H1 (cell line): ENCODE results near the gene USP12. TPM values are rescaled to one million over a fixed set of nuclear protein-coding genes. Genes with fewer than 3 reads are reported as not detected.

ENCODE experiments used
- CTCF ChIA-PET: fragments of 300-600 bp; sonication (Branson Sonifier 250); formaldehyde crosslinking; loops from one replicate; lab custom pipeline; 2021; ENCODE audit not compliant: partially characterized antibody; lab: Charles Lee
- POLR2A ChIA-PET: fragments of 300-600 bp; sonication (Branson Sonifier 250); formaldehyde crosslinking; loops from one replicate; lab custom pipeline; 2021; ENCODE audit warnings: inconsistent platforms; ENCODE audit not compliant: partially characterized antibody; lab: Charles Lee
- DNase-seq, 2 experiments: peaks; one replicate each; pipeline versions ENCODE4 v3.0.0 to v3.0.0-alpha.2; 2010 to 2022; ENCODE audit warnings: low spot score in 2 of 2, low read depth in 1 of 2, mixed read lengths in 1 of 2
- FAIRE-seq: peaks from 2 replicates; lab custom pipeline; 2011; peaks lifted over from hg19 to GRCh38; lab: Jason Lieb, UNC
- H2AFZ ChIP-seq: 2 replicates; pipeline ENCODE4 v1.8.1; 2012; ENCODE audit warnings: low read length, inconsistent platforms
- H2AK5ac ChIP-seq: 2 replicates; pipeline ENCODE4 v1.6.1; 2013; ENCODE audit warnings: low read depth, low read length
- H2BK120ac ChIP-seq: replicated peaks from 2 replicates; pipeline ENCODE3; 2013; ENCODE audit warnings: low read depth, low read length, inconsistent platforms
- H2BK12ac ChIP-seq: 2 replicates; pipeline ENCODE4 v1.6.1; 2013; ENCODE audit warnings: low read depth, low read length
- H2BK15ac ChIP-seq: 2 replicates; pipeline ENCODE4 v1.6.1; 2013; ENCODE audit warnings: low read length
- H2BK20ac ChIP-seq: 2 replicates; pipeline ENCODE4 v1.6.1; 2013; ENCODE audit warnings: low read length
- H2BK5ac ChIP-seq: 2 replicates; pipeline ENCODE4 v1.6.1; 2013; ENCODE audit warnings: low read depth, low read length
- H3K14ac ChIP-seq: 2 replicates; pipeline ENCODE4 v1.6.1; 2013; ENCODE audit warnings: inconsistent platforms; ENCODE audit not compliant: insufficient read length
- H3K18ac ChIP-seq: 2 replicates; pipeline ENCODE4 v1.6.1; 2013; ENCODE audit warnings: low read length; ENCODE audit errors: extremely low read depth
- H3K23ac ChIP-seq: 2 replicates; pipeline ENCODE4 v1.6.1; 2013; ENCODE audit warnings: inconsistent platforms; ENCODE audit not compliant: insufficient read length
- H3K23me2 ChIP-seq: 2 replicates; pipeline ENCODE4 v1.6.1; 2013; ENCODE audit warnings: low read depth, low read length
- H3K27ac ChIP-seq: 2 replicates; pipeline ENCODE4 v1.6.1; 2011; ENCODE audit warnings: low read depth, low read length, inconsistent platforms
- H3K27me3 ChIP-seq, 4 experiments: replicated peaks in 1 of 4; 1 replicate in 1 of 4; 2 replicates in 3 of 4; pipeline versions ENCODE4 v1.6.1 to v1.8.1; 2011 to 2013; ENCODE audit warnings: low read length in 3 of 4, mild to moderate bottlenecking in 3 of 4, inconsistent platforms in 2 of 4, mixed read lengths in 2 of 4, moderate library complexity in 1 of 4; ENCODE audit not compliant: control insufficient read depth in 3 of 4, insufficient read depth in 3 of 4; ENCODE audit errors: extremely low read depth in 1 of 4
- H3K36me3 ChIP-seq, 4 experiments: 2 replicates each; pipeline versions ENCODE4 v1.6.1 to v1.8.1; 2011 to 2013; ENCODE audit warnings: mild to moderate bottlenecking in 4 of 4, low read length in 3 of 4, moderate library complexity in 2 of 4, control low read depth in 1 of 4, inconsistent platforms in 1 of 4; ENCODE audit not compliant: insufficient read depth in 4 of 4, control insufficient read depth in 2 of 4
- H3K4ac ChIP-seq: replicated peaks from 2 replicates; pipeline ENCODE3; 2013; ENCODE audit warnings: low read length, low read depth, mixed read lengths, inconsistent platforms; ENCODE audit not compliant: insufficient read length
- H3K4me1 ChIP-seq, 4 experiments: replicated peaks in 1 of 4; 1 replicate in 1 of 4; 2 replicates in 3 of 4; pipeline versions ENCODE4 v1.6.1 to v1.8.1; 2011 to 2013; ENCODE audit warnings: low read length in 3 of 4, inconsistent platforms in 2 of 4, mixed read lengths in 1 of 4; ENCODE audit not compliant: insufficient read depth in 4 of 4, control insufficient read depth in 3 of 4
- H3K4me2 ChIP-seq, 2 experiments: 2 replicates each; pipeline versions ENCODE4 v1.6.1 to v1.8.1; 2011 to 2013; ENCODE audit warnings: low read depth in 2 of 2, low read length in 2 of 2, control low read depth in 1 of 2, inconsistent platforms in 1 of 2, mild to moderate bottlenecking in 1 of 2; ENCODE audit not compliant: insufficient read depth in 1 of 2
- H3K4me3 ChIP-seq, 4 experiments: fragments of 200-600, 300-600 bp in 1 of 4; sonication (generic), shearing (Covaris generic), sonication (Bioruptor Twin) in 1 of 4; 2 replicates each; pipeline versions ENCODE4 v1.5.1 to v1.8.1; 2011 to 2016; ENCODE audit warnings: low read length in 4 of 4, low read depth in 3 of 4, control low read depth in 2 of 4, inconsistent platforms in 2 of 4, mild to moderate bottlenecking in 2 of 4, mixed read lengths in 1 of 4, moderate library complexity in 1 of 4; ENCODE audit not compliant: insufficient read depth in 2 of 4; ENCODE audit errors: extremely low read depth in 1 of 4
- H3K56ac ChIP-seq: replicated peaks from 2 replicates; pipeline ENCODE3; 2013; ENCODE audit warnings: low read depth, mild to moderate bottlenecking, mixed read lengths, low read length, inconsistent platforms; ENCODE audit not compliant: insufficient read length
- H3K79me1 ChIP-seq: 2 replicates; pipeline ENCODE4 v1.6.1; 2013; ENCODE audit warnings: low read depth, low read length, control low read depth
- H3K79me2 ChIP-seq, 2 experiments: 2 replicates each; pipeline versions ENCODE4 v1.6.1 to v1.8.1; 2012 to 2013; ENCODE audit warnings: low read length in 2 of 2, mild to moderate bottlenecking in 2 of 2, inconsistent platforms in 1 of 2; ENCODE audit not compliant: insufficient read depth in 2 of 2, control insufficient read depth in 1 of 2
- H3K9ac ChIP-seq, 4 experiments: replicated peaks in 1 of 4; 1 replicate in 1 of 4; 2 replicates in 3 of 4; pipeline versions ENCODE4 v1.6.1 to v1.8.1; 2011 to 2013; ENCODE audit warnings: low read depth in 3 of 4, low read length in 3 of 4, control low read depth in 2 of 4, mild to moderate bottlenecking in 2 of 4, moderate library complexity in 2 of 4, inconsistent platforms in 1 of 4; ENCODE audit errors: extremely low read depth in 1 of 4
- H3K9me3 ChIP-seq, 2 experiments: 2 replicates each; pipeline versions ENCODE4 v1.6.1 to v1.8.1; 2012 to 2013; ENCODE audit warnings: mild to moderate bottlenecking in 2 of 2, moderate library complexity in 2 of 2, control low read depth in 1 of 2, inconsistent platforms in 1 of 2, low read depth in 1 of 2, low read length in 1 of 2, mixed read lengths in 1 of 2; ENCODE audit not compliant: insufficient read depth in 2 of 2
- H4K20me1 ChIP-seq, 2 experiments: replicated peaks in 1 of 2; 2 replicates each; pipeline versions ENCODE3 to v1.8.1; 2011 to 2013; ENCODE audit warnings: inconsistent platforms in 2 of 2, low read length in 2 of 2, mild to moderate bottlenecking in 1 of 2; ENCODE audit not compliant: insufficient read depth in 2 of 2, control insufficient read depth in 1 of 2
- H4K5ac ChIP-seq: 2 replicates; pipeline ENCODE4 v1.6.1; 2013; ENCODE audit warnings: low read length, low read depth, mixed read lengths, inconsistent platforms; ENCODE audit not compliant: insufficient read length
- H4K8ac ChIP-seq: 2 replicates; pipeline ENCODE4 v1.8.0; 2013; ENCODE audit warnings: mild to moderate bottlenecking, moderate library complexity, low read length, inconsistent platforms; ENCODE audit not compliant: insufficient read depth; ENCODE audit errors: extremely low read depth
- H4K91ac ChIP-seq: replicated peaks from 2 replicates; pipeline ENCODE3; 2013; ENCODE audit warnings: low read length, mixed read lengths, inconsistent platforms; ENCODE audit not compliant: insufficient read length
- GABPA ChIP-seq: IDR thresholded peaks from 2 replicates; pipeline ENCODE4 v1.6.1; 2011; ENCODE audit warnings: mild to moderate bottlenecking, low read length, moderate library complexity, borderline replicate concordance; ENCODE audit not compliant: insufficient read depth
- NANOG ChIP-seq: IDR thresholded peaks from 2 replicates; pipeline ENCODE4 v1.6.1; 2011; ENCODE audit warnings: low read length, low read depth, mild to moderate bottlenecking, inconsistent platforms; ENCODE audit not compliant: insufficient read depth, poor library complexity, severe bottlenecking
- SIN3A ChIP-seq, 2 experiments: IDR thresholded peaks in 1 of 2; conservative IDR thresholded peaks in 1 of 2; 2 replicates each; pipeline ENCODE4 v1.6.1; 2011 to 2012; ENCODE audit warnings: low read length in 2 of 2, improper control_type of control experiment in 1 of 2, low read depth in 1 of 2, mild to moderate bottlenecking in 1 of 2
- WGBS, 2 experiments: shearing (Covaris generic) in 1 of 2; methylation state at CpG; one replicate each; pipeline versions ENCODE4 v1.1.6 to v1.1.7; 2013 to 2015; ENCODE audit warnings: low lambda C conversion rate in 2 of 2, mixed read lengths in 2 of 2, inconsistent platforms in 1 of 2, low coverage in 1 of 2, missing lambda C conversion rate in 1 of 2; ENCODE audit not compliant: insufficient replicate concordance in 2 of 2, insufficient coverage in 1 of 2, insufficient read length in 1 of 2; ENCODE audit errors: extremely low coverage in 1 of 2, missing lambda C conversion rate in 1 of 2; 5-methylcytosine and 5-hydroxymethylcytosine counted together
- polyA plus RNA-seq, 7 experiments: library from polyadenylated mRNA; depleted of rRNA in 3 of 7; stranded (reverse) in 5 of 7; unstranded in 2 of 7; fragments of >200 nt in 5 of 7; fragments of 200-250 nt in 2 of 7; gene quantifications; 1 replicate in 5 of 7; 2 replicates in 1 of 7; 4 replicates in 1 of 7; pipeline versions ENCODE4 v1.2.1 to v1.2.3, GENCODE V29; 2011 to 2013; ENCODE audit warnings: missing spikeins in 2 of 7, mixed read lengths in 2 of 7
- total RNA-seq: library from RNA; stranded (reverse); fragmentation: NEBNext Ultra II Directional; extraction: Animal tissue kit (Norgen Biotek cat#: 25700); gene quantifications from 2 replicates; pipeline ENCODE4 v1.2.1, GENCODE V29; 2021
- TF ChIP-seq, protein P1 (sequence below): IDR thresholded peaks from 2 replicates; pipeline ENCODE4 v1.6.1; 2012; ENCODE audit warnings: low read length, inconsistent platforms
- TF ChIP-seq, protein P2 (sequence below): IDR thresholded peaks from 2 replicates; pipeline ENCODE4 v1.6.1; 2012; ENCODE audit warnings: inconsistent platforms

Gene USP12
- total and polyA plus RNA-seq, 2 of the 8 experiments (the other 6 are each of a cell fraction or from before 2014, with no cell fraction given): 4.0 to 30.0 TPM

DNA sequence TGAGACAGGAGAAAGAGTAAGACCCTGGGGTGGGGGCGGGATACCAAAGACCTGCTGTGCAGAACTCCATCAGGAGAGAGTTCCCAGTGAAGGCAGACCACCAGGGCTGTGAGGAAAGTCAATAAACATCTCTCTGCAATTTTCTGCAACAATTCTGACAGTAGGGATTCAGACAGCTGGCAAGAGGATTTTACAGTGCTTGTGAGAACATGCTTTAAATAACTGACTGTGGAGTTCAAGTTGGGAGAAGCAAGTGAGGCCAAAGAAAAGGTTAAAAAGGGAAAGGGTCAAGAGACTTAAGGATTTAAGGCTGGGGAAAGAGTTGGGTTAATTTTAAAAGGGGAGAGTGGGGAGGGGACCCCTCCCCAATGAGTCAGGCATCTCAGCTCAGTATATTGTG lies 98.4 kb downstream of the USP12 start:
- Histone ChIP-seq H3K27ac (no peak overlapping the region), H3K79me1 (no peaks in the 10 kb centered on the region), H2BK12ac (no peak overlapping the region), H3K9ac (no peak overlapping the region), H3K36me3 (peaks cover 0 to 8% (median 2%) of the 10 kb centered on the region in 4 experiments; a peak in 4 of 8 replicates), H2BK20ac (no peak overlapping the region), H3K4me3 (no peak overlapping the region), H4K8ac (no peak overlapping the region), H3K79me2 (no peaks in the 10 kb centered on the region), H3K56ac (no peak overlapping the region), H3K4me1 (no peaks in the 10 kb centered on the region; a peak in 2 of 7 replicates), H2AFZ (no peak overlapping the region), H3K9me3 (no peaks in the 10 kb centered on the region), H2AK5ac (no peak overlapping the region), H3K23me2 (no peaks in the 10 kb centered on the region), H3K27me3 (no peaks in the 10 kb centered on the region), H4K5ac (no peak overlapping the region), H3K4ac (no peak overlapping the region), H4K91ac (no peak overlapping the region), H4K20me1 (no peaks in the 10 kb centered on the region), H3K23ac (no peak overlapping the region), H3K4me2 (no peak overlapping the region), H2BK5ac (no peak overlapping the region), H2BK15ac (no peak overlapping the region), H3K14ac (no peak overlapping the region), H3K18ac (no peak overlapping the region), H2BK120ac (no peak overlapping the region)
- 73% methylated on average over 1 of the region's 1 CpG; no CpG with 5 or more reads in 1 of the 2 experiments for WGBS, 2 experiments
- TF ChIP-seq, protein P1, sequence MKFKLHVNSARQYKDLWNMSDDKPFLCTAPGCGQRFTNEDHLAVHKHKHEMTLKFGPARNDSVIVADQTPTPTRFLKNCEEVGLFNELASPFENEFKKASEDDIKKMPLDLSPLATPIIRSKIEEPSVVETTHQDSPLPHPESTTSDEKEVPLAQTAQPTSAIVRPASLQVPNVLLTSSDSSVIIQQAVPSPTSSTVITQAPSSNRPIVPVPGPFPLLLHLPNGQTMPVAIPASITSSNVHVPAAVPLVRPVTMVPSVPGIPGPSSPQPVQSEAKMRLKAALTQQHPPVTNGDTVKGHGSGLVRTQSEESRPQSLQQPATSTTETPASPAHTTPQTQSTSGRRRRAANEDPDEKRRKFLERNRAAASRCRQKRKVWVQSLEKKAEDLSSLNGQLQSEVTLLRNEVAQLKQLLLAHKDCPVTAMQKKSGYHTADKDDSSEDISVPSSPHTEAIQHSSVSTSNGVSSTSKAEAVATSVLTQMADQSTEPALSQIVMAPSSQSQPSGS: no peak
- TF ChIP-seq, protein P2, sequence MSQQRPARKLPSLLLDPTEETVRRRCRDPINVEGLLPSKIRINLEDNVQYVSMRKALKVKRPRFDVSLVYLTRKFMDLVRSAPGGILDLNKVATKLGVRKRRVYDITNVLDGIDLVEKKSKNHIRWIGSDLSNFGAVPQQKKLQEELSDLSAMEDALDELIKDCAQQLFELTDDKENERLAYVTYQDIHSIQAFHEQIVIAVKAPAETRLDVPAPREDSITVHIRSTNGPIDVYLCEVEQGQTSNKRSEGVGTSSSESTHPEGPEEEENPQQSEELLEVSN: no peak
- TF ChIP-seq SIN3A (conservative IDR thresholded peaks at IDR 0.05 in 1 of 2, IDR thresholded peaks at IDR 0.05 in 1 of 2; ENCODE audit: low read depth in 1 of 2, low read length in 2 of 2) (no peak), GABPA (no peak), NANOG (no peak)
- CTCF ChIA-PET: interaction anchor here (1.0 to 1.1 kb wide), 2 partner anchors 10 to 197 kb away, joined by 3 read pairs; partner anchors contain the start of gene RASL11A
- no peak for DNase-seq
- POLR2A ChIA-PET: interaction anchor here (0.9 kb wide), 1 partner anchor 87 kb away, joined by 3 read pairs; no protein-coding TSS in a partner anchor
- no peak for FAIRE-seq
